Stimulated activated CD8-positive, alpha-beta memory T cell treated with anti-CD3 and anti-CD28 coated beads, Interleukin-2, amount 100 ng/mL, for 1 hour (primary cell): ENCODE results near the gene CYBRD1.
"Not testable (repeated sequence)": the region's sequence is repeated elsewhere in the genome, so short reads cannot be mapped to it uniquely, and the experiment has no call there.

Experiments
- DNase-seq, 2 donors: peaks; one replicate each; pipeline ENCODE4 v3.0.0-alpha.2; 2020; ENCODE audit warnings: low read depth in 2 of 2

CYBRD1 gene

GRCh38 chr2:171515672-171516298 is 6.5 kb upstream of the CYBRD1 start:
- no peak for DNase-seq

GRCh38 chr2:171516793-171517192 is 5.5 kb upstream of the CYBRD1 start:
- no peak for DNase-seq

GRCh38 chr2:171520471-171520870 is 1.8 kb upstream of the CYBRD1 start:
- DNase-seq = no peak

- no peak for DNase-seq
Measured at GRCh38 chr2:171521361-171522051, 768 bp upstream of the CYBRD1 start.

- DNase-seq = no peak
Measured at GRCh38 chr2:171522788-171523087, 464 bp downstream of the CYBRD1 start.

- no peak for DNase-seq
Measured at GRCh38 chr2:171523088-171524017, 1.1 kb downstream of the CYBRD1 start.

- DNase-seq = no peak
Measured at GRCh38 chr2:171524018-171524401, 1.7 kb downstream of the CYBRD1 start.

- no peak for DNase-seq
Measured at GRCh38 chr2:171529914-171530313, 7.6 kb downstream of the CYBRD1 start.

GRCh38 chr2:171530378-171530777 is 8.1 kb downstream of the CYBRD1 start:
- DNase-seq = no peak

- DNase-seq = not testable (repeated sequence)
Measured at GRCh38 chr2:171530859-171531258, 8.6 kb downstream of the CYBRD1 start.

GRCh38 chr2:171531291-171531690 is 9.0 kb downstream of the CYBRD1 start:
- DNase-seq = no peak

GRCh38 chr2:171531836-171532450 is 9.7 kb downstream of the CYBRD1 start:
- no peak for DNase-seq

GRCh38 chr2:171533331-171533730 is 11.1 kb downstream of the CYBRD1 start:
- DNase-seq = no peak

GRCh38 chr2:171535528-171535927 is 13.3 kb downstream of the CYBRD1 start:
- not testable (repeated sequence) for DNase-seq

GRCh38 chr2:171540437-171540836 is 18.2 kb downstream of the CYBRD1 start:
- DNase-seq = no peak

- no peak for DNase-seq
Measured at GRCh38 chr2:171541202-171541887, 19.1 kb downstream of the CYBRD1 start.

- DNase-seq = no peak
Measured at GRCh38 chr2:171545086-171545485, 22.8 kb downstream of the CYBRD1 start.

- DNase-seq = no peak
Measured at GRCh38 chr2:171547256-171547655, 25.0 kb downstream of the CYBRD1 start.

- no peak for DNase-seq
Measured at GRCh38 chr2:171547720-171548119, 25.4 kb downstream of the CYBRD1 start.

- no peak for DNase-seq
Measured at GRCh38 chr2:171550613-171551012, 28.3 kb downstream of the CYBRD1 start.

GRCh38 chr2:171551836-171552235 is 29.6 kb downstream of the CYBRD1 start:
- DNase-seq = no peak

- no peak for DNase-seq
Measured at GRCh38 chr2:171553236-171553635, 31.0 kb downstream of the CYBRD1 start.
